Dendritic cell treated with granulocyte-macrophage colony-stimulating factor and Interleukin-4, amounts not matched to agents 40 ng/mL and 50 ng/mL, for 4 days (primary cell): ENCODE data around the gene SHISA8.

ENCODE experiments used
- H3K27ac Mint-ChIP-seq: one replicate; pipeline ENCODE4 v1.8.0; 2022; ENCODE audit warnings: mild to moderate bottlenecking, mixed read lengths
- H3K27me3 Mint-ChIP-seq: one replicate; pipeline ENCODE4 v1.8.0; 2022; ENCODE audit warnings: mild to moderate bottlenecking, mixed read lengths
- H3K36me3 Mint-ChIP-seq: one replicate; pipeline ENCODE4 v1.8.0; 2022; ENCODE audit warnings: low read depth, mixed read lengths
- H3K4me1 Mint-ChIP-seq: one replicate; pipeline ENCODE4 v1.8.0; 2022; ENCODE audit warnings: low read depth, mixed read lengths
- H3K4me3 Mint-ChIP-seq: one replicate; pipeline ENCODE4 v1.8.0; 2022; ENCODE audit warnings: mild to moderate bottlenecking, moderate library complexity, mixed read lengths
- H3K9me3 Mint-ChIP-seq: one replicate; pipeline ENCODE4 v1.8.0; 2022; ENCODE audit warnings: mixed read lengths
- intact Hi-C: fragments of 100-400 bp; cut with micrococcal nuclease; formaldehyde crosslinking; loops from one replicate; pipeline ENCODE4 v1.15.0; 2022

Gene SHISA8

DNA sequence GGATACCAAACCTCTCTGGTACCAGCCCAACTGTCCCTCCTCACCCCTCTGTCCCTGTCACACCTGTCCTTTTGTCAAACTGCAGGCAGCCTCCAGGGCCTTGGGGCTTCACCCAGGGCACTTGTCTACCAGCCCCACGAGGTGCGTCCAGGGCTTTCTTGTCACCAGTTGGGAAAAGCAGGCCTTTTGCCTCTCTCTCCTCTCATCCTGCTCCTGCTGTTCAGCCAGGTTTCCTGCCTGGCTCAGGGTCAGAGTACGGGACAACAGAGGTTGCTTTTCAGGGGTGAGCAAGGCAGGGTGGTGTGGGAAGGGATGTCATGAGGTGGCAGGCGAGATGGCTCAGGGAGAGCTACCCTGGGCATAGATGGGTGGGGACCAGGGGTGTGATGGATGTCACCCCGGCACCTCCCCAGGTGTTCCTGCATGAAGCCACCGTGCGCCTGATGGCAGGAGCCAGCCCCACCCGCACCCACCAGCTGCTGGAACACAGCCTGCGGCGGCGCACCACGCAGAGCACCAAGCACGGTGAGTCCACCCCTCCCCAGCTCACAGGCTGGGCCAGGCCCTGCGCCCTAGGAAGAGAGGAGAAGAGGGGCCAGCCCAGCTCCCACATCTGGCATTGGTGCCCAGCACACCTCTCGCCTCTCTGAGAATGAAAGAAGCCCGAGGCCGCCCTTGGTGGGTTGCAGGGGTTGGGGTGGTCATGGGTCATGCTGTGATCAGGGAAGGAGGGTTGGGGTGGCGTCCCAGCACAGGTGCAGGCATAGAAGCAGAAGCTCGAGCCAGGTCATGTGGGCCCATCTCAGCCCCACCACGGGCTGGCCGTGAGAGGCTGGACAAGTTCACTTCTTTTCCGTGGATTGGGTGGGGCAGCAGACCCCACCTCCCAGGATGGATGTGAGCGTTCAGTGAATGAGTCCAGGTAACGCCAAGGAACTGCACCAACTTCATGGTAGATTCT lies 10.1 kb downstream of the SHISA8 start:
- Mint-ChIP-seq H3K4me3 (no peak overlapping the region), H3K9me3 (no peaks in the 10 kb centered on the region), H3K36me3 (peaks cover 82% of the 10 kb centered on the region), H3K4me1 (peaks cover 25% of the 10 kb centered on the region), H3K27me3 (peaks cover 21% of the 10 kb centered on the region), H3K27ac (no peak overlapping the region)
- intact Hi-C loops: no loop called here

GRCh38 chr22:41902932-41903421 lies 11.9 kb downstream of the SHISA8 start:
- H3K9me3 Mint-ChIP-seq: no peaks in the 10 kb centered on the region
- peaks cover 3% of the 10 kb centered on the region for H3K27me3 Mint-ChIP-seq
- H3K4me1 Mint-ChIP-seq: peaks cover 7% of the 10 kb centered on the region
- intact Hi-C loops: no loop called here
- H3K27ac Mint-ChIP-seq: no peak overlapping the region
- peaks cover 99% of the 10 kb centered on the region for H3K36me3 Mint-ChIP-seq
- no peak overlapping the region for H3K4me3 Mint-ChIP-seq

DNA sequence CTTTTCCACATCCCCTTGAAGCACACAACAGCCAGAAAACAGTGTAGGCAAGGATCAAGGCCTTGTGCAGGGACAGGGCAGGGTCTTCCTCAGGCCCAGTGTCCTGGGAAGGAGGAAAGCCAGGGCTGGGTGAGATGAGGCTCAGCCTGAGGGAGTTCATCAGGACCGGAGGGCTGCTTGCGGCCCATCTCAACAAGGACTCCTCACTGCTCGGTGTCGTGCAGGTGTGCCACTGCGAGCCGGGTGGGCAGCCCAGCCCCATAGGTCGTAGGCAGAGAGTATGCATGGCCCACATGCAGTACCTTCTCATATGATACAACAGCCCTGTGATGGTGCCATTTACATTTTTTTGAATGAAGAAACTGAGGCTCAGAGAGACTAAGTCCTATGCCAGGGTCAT lies 12.9 kb downstream of the SHISA8 start:
- Mint-ChIP-seq H3K9me3 (no peaks in the 10 kb centered on the region), H3K27ac (no peak overlapping the region), H3K4me1 (no peaks in the 10 kb centered on the region), H3K27me3 (no peaks in the 10 kb centered on the region), H3K4me3 (no peak overlapping the region), H3K36me3 (peaks cover 99% of the 10 kb centered on the region)
- intact Hi-C loops: no loop called here

- H3K27me3 Mint-ChIP-seq: no peaks in the 10 kb centered on the region
- no peak overlapping the region for H3K4me3 Mint-ChIP-seq
- intact Hi-C loops: no loop called here
- H3K36me3 Mint-ChIP-seq: peaks cover 100% of the 10 kb centered on the region
- H3K9me3 Mint-ChIP-seq: no peaks in the 10 kb centered on the region
- no peaks in the 10 kb centered on the region for H3K4me1 Mint-ChIP-seq
- H3K27ac Mint-ChIP-seq: no peak overlapping the region
Observed at GRCh38 chr22:41900652-41901312, 14.1 kb downstream of the SHISA8 start.

- Mint-ChIP-seq H3K9me3 (no peaks in the 10 kb centered on the region), H3K27ac (no peak overlapping the region), H3K36me3 (peaks cover 100% of the 10 kb centered on the region), H3K4me3 (no peak overlapping the region), H3K27me3 (no peaks in the 10 kb centered on the region), H3K4me1 (no peaks in the 10 kb centered on the region)
- intact Hi-C loops: no loop called here
Observed at GRCh38 chr22:41899992-41900651, 14.8 kb downstream of the SHISA8 start.

DNA sequence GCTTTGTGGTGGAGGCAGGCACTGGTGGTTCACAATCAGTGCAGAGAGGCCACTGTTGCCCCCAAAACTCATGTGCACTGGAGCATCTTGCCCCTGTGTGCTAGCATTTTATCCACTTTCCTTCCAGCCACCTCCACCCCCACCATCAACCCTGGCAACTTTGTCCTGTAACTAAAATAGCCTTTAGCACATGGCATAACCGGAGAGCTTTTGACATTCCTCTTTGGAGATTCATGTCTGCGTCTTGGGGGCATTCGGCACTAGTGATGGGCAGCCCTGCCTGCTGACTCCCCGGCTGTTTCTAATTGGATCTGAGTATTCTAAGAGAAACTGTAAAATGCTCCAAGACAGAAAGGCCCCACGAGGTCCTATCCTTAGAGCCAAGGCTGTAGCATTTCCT lies 15.8 kb downstream of the SHISA8 start:
- intact Hi-C loops: no loop called here

DNA sequence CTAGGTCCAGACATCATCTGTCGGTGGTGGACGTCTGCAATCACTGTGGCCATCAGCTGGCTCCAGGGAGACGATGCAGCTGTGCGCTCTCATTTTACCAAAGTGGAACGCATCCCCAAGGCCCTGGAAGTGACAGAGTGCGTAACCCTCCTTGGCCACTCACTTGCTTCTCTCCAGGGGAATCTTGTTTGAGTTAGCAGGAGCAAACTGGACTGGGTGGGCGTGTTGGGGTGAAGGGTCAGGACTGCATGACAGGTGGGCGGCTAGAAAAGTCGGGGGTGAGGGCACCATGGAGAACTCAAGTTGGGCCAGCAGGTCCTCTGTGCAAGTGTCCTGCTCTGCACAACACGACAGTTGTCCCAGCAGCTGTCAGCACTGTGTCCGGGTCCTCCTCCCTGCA lies 16.2 kb downstream of the SHISA8 start:
- intact Hi-C loops: no loop called here
- Mint-ChIP-seq H3K27ac (no peak overlapping the region), H3K36me3 (peaks cover 100% of the 10 kb centered on the region), H3K9me3 (no peaks in the 10 kb centered on the region), H3K4me3 (no peak overlapping the region), H3K27me3 (no peaks in the 10 kb centered on the region), H3K4me1 (no peaks in the 10 kb centered on the region)

More for the DNA sequence above, 15.8 kb downstream of the SHISA8 start:
- Mint-ChIP-seq H3K4me3 (no peak overlapping the region), H3K27me3 (no peaks in the 10 kb centered on the region), H3K4me1 (no peaks in the 10 kb centered on the region), H3K27ac (no peak overlapping the region), H3K9me3 (no peaks in the 10 kb centered on the region), H3K36me3 (peaks cover 100% of the 10 kb centered on the region)

DNA sequence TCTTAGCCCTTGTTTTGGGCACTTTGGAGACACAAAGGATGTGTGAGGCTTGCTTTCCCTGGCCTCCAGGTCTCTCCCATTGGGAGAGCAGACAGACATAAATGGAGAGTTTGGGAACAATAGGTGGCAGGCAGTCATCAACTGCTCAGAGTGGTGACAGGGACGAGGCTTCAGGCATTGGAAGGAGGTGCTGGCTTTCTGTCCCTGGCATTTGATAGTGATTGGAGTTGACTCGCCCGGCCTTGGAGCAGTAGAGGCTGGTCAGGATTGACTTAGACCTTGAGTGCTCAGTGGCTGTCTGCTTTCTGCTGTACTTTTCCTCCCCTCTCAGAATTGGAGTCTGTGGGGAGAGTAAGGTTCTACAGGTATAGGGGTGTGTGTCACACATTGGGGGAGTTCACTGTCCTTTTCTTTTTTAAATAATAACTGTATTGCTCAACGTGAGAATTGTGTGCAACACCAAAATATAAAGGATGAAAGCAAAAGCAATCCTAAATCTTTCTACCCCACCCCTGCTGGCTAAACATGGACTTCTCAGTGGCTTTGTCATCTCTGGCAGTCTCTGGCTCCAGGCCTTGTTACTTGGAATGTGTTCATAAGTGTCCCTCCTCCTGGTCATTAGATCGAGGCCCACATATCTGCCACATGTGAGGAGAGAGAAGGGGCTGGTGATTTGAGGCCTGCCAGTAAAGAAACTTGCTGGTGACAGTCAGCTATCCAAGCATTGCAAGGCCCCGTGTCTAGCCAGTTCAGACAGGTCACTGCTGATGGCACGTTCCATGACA lies 21.1 kb downstream of the SHISA8 start:
- intact Hi-C loops: no loop called here
- peaks cover 100% of the 10 kb centered on the region for H3K36me3 Mint-ChIP-seq
- no peak overlapping the region for H3K27ac Mint-ChIP-seq
- H3K27me3 Mint-ChIP-seq: no peaks in the 10 kb centered on the region
- H3K4me3 Mint-ChIP-seq: no peak overlapping the region
- H3K9me3 Mint-ChIP-seq: no peaks in the 10 kb centered on the region
- H3K4me1 Mint-ChIP-seq: no peaks in the 10 kb centered on the region

DNA sequence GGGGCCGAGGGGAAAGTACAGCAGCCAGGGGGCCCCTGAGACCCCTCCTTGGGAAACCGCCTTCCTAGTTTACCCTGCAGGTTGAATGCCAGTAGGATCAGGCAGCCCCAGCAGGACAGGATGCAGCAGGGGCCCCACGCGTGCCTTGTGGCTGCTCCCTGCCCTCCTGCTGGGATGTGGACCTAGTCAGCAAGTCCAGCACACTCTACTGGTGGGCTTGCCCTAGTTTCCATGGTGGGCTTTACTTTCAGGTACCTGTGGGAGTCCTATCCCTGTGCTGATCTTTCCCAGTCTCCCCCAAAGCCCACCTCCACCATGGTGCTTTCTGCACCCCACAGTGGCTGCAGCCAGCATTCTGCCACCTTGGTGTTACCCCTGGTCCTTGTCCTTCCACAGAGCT lies 22.2 kb downstream of the SHISA8 start:
- Mint-ChIP-seq H3K27ac (no peak overlapping the region), H3K9me3 (no peaks in the 10 kb centered on the region), H3K4me1 (no peaks in the 10 kb centered on the region), H3K27me3 (no peaks in the 10 kb centered on the region), H3K4me3 (no peak overlapping the region), H3K36me3 (peaks cover 100% of the 10 kb centered on the region)
- intact Hi-C loops: no loop called here

- Mint-ChIP-seq H3K9me3 (no peaks in the 10 kb centered on the region), H3K27me3 (no peaks in the 10 kb centered on the region), H3K4me3 (no peak overlapping the region), H3K4me1 (no peaks in the 10 kb centered on the region), H3K27ac (no peak overlapping the region), H3K36me3 (peaks cover 100% of the 10 kb centered on the region)
- intact Hi-C loops: no loop called here
Observed at GRCh38 chr22:41891407-41891806, 23.5 kb downstream of the SHISA8 start.

- no peaks in the 10 kb centered on the region for H3K4me1 Mint-ChIP-seq
- no peak overlapping the region for H3K4me3 Mint-ChIP-seq
- no peaks in the 10 kb centered on the region for H3K27me3 Mint-ChIP-seq
- H3K27ac Mint-ChIP-seq: no peak overlapping the region
- intact Hi-C loops: no loop called here
- H3K36me3 Mint-ChIP-seq: peaks cover 100% of the 10 kb centered on the region
- no peaks in the 10 kb centered on the region for H3K9me3 Mint-ChIP-seq
Observed at GRCh38 chr22:41888627-41889200, 26.2 kb downstream of the SHISA8 start.

- Mint-ChIP-seq H3K27ac (no peak overlapping the region), H3K4me1 (no peaks in the 10 kb centered on the region), H3K9me3 (no peaks in the 10 kb centered on the region), H3K36me3 (peaks cover 100% of the 10 kb centered on the region), H3K27me3 (no peaks in the 10 kb centered on the region), H3K4me3 (no peak overlapping the region)
- intact Hi-C loops: no loop called here
Observed at GRCh38 chr22:41885516-41885915, 29.4 kb downstream of the SHISA8 start.

GRCh38 chr22:41885116-41885515 lies 29.8 kb downstream of the SHISA8 start:
- no peak overlapping the region for H3K4me3 Mint-ChIP-seq
- no peaks in the 10 kb centered on the region for H3K4me1 Mint-ChIP-seq
- H3K27ac Mint-ChIP-seq: no peak overlapping the region
- H3K27me3 Mint-ChIP-seq: no peaks in the 10 kb centered on the region
- intact Hi-C loops: no loop called here
- H3K36me3 Mint-ChIP-seq: peaks cover 100% of the 10 kb centered on the region
- no peaks in the 10 kb centered on the region for H3K9me3 Mint-ChIP-seq
